Measurements from ENCODE around the gene C8A.

Gene C8A

GRCh38 chr1:56931211-56931610, 76.6 kb downstream of the C8A start:
- H3K4me3 ChIP-seq (ENCODE audit: low read length) = no peak overlapping the region
- H3K9me3 ChIP-seq (replicated peaks; ENCODE audit: low read length) = no peaks in the 10 kb centered on the region
- no peak overlapping the region for H3K9ac ChIP-seq (ENCODE audit: low read depth, low read length)
- no peaks in the 10 kb centered on the region for H3K36me3 ChIP-seq (ENCODE audit: insufficient read depth, low read length)
- H3K27me3 ChIP-seq (ENCODE audit: control insufficient read depth, insufficient read depth, low read length) = peaks cover 11% of the 10 kb centered on the region
- no peaks in the 10 kb centered on the region for H3K4me1 ChIP-seq (ENCODE audit: control insufficient read depth, insufficient read depth, low read length)
- no peak overlapping the region for H3K4me2 ChIP-seq (ENCODE audit: low read length)

DNA sequence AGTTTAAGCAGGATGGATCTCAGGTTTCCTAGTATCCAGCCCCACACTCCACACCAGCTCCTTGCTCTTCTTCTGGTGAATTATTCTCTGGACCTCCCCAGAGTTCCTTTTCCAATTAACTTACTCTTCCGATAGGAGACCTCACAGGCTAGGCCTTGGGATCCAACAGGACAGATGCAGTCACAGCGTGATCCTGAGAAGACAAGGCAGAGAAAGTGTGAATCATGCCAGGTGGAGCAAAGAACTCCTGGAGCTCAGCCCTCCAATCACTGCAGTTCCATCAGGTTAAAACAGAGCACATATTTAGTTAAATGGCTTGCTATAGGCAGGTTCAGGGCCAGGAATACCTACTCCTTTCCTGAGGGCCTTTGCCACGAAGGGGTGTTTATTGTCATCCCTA, 77.1 kb downstream of the C8A start:
- no peaks in the 10 kb centered on the region for H3K9me3 ChIP-seq (replicated peaks; ENCODE audit: low read length)
- H3K36me3 ChIP-seq (ENCODE audit: insufficient read depth, low read length) = no peaks in the 10 kb centered on the region
- peaks cover 11% of the 10 kb centered on the region for H3K27me3 ChIP-seq (ENCODE audit: control insufficient read depth, insufficient read depth, low read length)
- no peak overlapping the region for H3K4me2 ChIP-seq (ENCODE audit: low read length)
- no peaks in the 10 kb centered on the region for H3K4me1 ChIP-seq (ENCODE audit: control insufficient read depth, insufficient read depth, low read length)
- H3K4me3 ChIP-seq (ENCODE audit: low read length) = no peak overlapping the region
- H3K9ac ChIP-seq (ENCODE audit: low read depth, low read length) = no peak overlapping the region

GRCh38 chr1:56933161-56933560, 78.6 kb downstream of the C8A start:
- Histone ChIP-seq H3K9me3 (replicated peaks; ENCODE audit: low read length) (no peaks in the 10 kb centered on the region), H3K4me2 (ENCODE audit: low read length) (no peak overlapping the region), H3K4me1 (ENCODE audit: control insufficient read depth, insufficient read depth, low read length) (no peaks in the 10 kb centered on the region)

GRCh38 chr1:56933606-56934005, 79.0 kb downstream of the C8A start:
- Histone ChIP-seq H3K27me3 (ENCODE audit: control insufficient read depth, insufficient read depth, low read length) (peaks cover 11% of the 10 kb centered on the region), H3K4me2 (ENCODE audit: low read length) (no peak overlapping the region), H3K9me3 (replicated peaks; ENCODE audit: low read length) (no peaks in the 10 kb centered on the region), H3K4me3 (ENCODE audit: low read length) (no peak overlapping the region), H3K9ac (ENCODE audit: low read depth, low read length) (no peak overlapping the region), H3K36me3 (ENCODE audit: insufficient read depth, low read length) (no peaks in the 10 kb centered on the region), H3K4me1 (ENCODE audit: control insufficient read depth, insufficient read depth, low read length) (no peaks in the 10 kb centered on the region)

More at GRCh38 chr1:56933161-56933560, 78.6 kb downstream of the C8A start:
- Histone ChIP-seq H3K36me3 (ENCODE audit: insufficient read depth, low read length) (no peaks in the 10 kb centered on the region), H3K27me3 (ENCODE audit: control insufficient read depth, insufficient read depth, low read length) (peaks cover 11% of the 10 kb centered on the region), H3K9ac (ENCODE audit: low read depth, low read length) (no peak overlapping the region), H3K4me3 (ENCODE audit: low read length) (no peak overlapping the region)

DNA sequence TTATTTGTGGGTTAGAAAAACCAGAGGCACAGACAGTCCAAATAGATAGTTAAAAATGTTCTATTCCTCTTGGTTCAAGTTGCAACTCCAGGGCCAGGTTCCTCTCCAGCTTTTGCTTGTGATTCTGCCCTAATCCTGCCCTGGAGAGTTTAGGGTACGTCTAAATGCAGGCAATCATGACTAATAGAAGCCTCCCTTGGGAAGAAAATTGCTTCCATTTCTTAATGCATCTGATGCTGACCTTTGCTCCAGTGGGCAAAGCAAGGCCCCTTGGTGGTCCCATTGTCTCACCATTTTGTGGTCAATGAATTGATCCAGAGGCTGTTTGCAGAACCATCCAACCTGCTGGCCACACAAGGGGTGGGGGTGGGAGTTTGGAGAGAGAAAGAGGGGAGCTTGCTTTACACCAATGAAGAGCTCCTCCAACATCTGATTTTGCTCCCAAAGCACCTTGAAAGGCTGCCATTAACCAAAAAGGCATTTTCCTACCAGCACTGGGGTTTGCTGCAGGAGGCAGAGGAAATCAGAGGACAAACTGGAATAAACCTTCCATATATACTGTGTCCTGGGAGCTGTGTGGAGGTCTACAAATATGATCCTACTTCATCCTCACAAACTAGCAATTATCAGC, 79.9 kb downstream of the C8A start:
- no peak overlapping the region for H3K9ac ChIP-seq (ENCODE audit: low read depth, low read length)
- no peaks in the 10 kb centered on the region for H3K36me3 ChIP-seq (ENCODE audit: insufficient read depth, low read length)
- peaks cover 11% of the 10 kb centered on the region for H3K27me3 ChIP-seq (ENCODE audit: control insufficient read depth, insufficient read depth, low read length)
- H3K4me2 ChIP-seq (ENCODE audit: low read length) = no peak overlapping the region
- H3K4me1 ChIP-seq (ENCODE audit: control insufficient read depth, insufficient read depth, low read length) = no peaks in the 10 kb centered on the region
- no peaks in the 10 kb centered on the region for H3K9me3 ChIP-seq (replicated peaks; ENCODE audit: low read length)
- no peak overlapping the region for H3K4me3 ChIP-seq (ENCODE audit: low read length)

DNA sequence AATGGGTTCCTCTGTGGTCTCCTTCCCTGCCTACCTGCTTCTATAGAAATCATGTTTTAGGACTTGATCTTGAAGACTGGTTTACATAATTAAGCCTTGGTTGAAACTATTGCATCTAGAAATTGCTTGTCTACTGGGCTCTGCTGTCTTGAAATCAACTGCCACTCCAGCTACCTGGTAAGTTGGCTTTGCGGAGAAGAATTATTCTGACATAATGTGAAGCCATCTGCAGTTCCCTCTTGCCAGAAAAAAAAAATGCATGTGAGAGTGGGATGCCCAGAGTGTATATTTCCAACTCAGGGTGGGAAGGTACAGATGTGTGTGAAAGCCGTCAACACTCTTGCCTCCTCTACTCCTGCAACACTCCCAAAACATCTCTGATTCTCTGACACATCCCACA, 84.0 kb downstream of the C8A start:
- H3K9me3 ChIP-seq (replicated peaks; ENCODE audit: low read length) = no peaks in the 10 kb centered on the region
- no peak overlapping the region for H3K9ac ChIP-seq (ENCODE audit: low read depth, low read length)
- peaks cover 7% of the 10 kb centered on the region for H3K27me3 ChIP-seq (ENCODE audit: control insufficient read depth, insufficient read depth, low read length)
- no peaks in the 10 kb centered on the region for H3K4me1 ChIP-seq (ENCODE audit: control insufficient read depth, insufficient read depth, low read length)
- no peaks in the 10 kb centered on the region for H3K36me3 ChIP-seq (ENCODE audit: insufficient read depth, low read length)
- H3K4me3 ChIP-seq (ENCODE audit: low read length) = no peak overlapping the region
- no peak overlapping the region for H3K4me2 ChIP-seq (ENCODE audit: low read length)

DNA sequence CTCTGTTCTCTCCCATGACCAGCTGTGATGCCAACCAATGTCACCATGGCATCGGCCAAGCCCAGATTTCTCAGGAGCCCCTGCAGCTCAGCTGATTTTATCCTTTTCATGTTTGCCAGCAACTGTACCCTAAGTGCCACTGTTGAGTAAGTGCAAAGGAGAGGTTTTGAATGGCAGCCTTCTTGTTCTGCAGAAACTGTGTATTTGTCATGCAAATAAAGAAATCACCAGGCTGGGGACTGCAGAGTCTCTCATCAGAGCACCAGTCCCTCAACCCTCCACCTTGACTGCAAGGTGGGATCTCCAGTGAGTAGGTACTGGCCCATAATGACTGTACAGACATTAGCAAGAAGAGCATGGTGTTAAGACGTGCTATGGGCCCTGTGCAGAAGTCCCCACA, 84.6 kb downstream of the C8A start:
- Histone ChIP-seq H3K4me2 (ENCODE audit: low read length) (no peak overlapping the region), H3K4me3 (ENCODE audit: low read length) (no peak overlapping the region), H3K36me3 (ENCODE audit: insufficient read depth, low read length) (no peaks in the 10 kb centered on the region), H3K9me3 (replicated peaks; ENCODE audit: low read length) (no peaks in the 10 kb centered on the region), H3K27me3 (ENCODE audit: control insufficient read depth, insufficient read depth, low read length) (peaks cover 2% of the 10 kb centered on the region), H3K4me1 (ENCODE audit: control insufficient read depth, insufficient read depth, low read length) (no peaks in the 10 kb centered on the region), H3K9ac (ENCODE audit: low read depth, low read length) (no peak overlapping the region)

- no peaks in the 10 kb centered on the region for H3K9me3 ChIP-seq (replicated peaks; ENCODE audit: low read length)
- no peak overlapping the region for H3K4me2 ChIP-seq (ENCODE audit: low read length)
- no peaks in the 10 kb centered on the region for H3K4me1 ChIP-seq (ENCODE audit: control insufficient read depth, insufficient read depth, low read length)
- no peaks in the 10 kb centered on the region for H3K36me3 ChIP-seq (ENCODE audit: insufficient read depth, low read length)
- no peaks in the 10 kb centered on the region for H3K27me3 ChIP-seq (ENCODE audit: control insufficient read depth, insufficient read depth, low read length)
- H3K4me3 ChIP-seq (ENCODE audit: low read length) = no peak overlapping the region
- no peak overlapping the region for H3K9ac ChIP-seq (ENCODE audit: low read depth, low read length)
Observed at GRCh38 chr1:56940039-56940438, 85.4 kb downstream of the C8A start.

GRCh38 chr1:56948403-56949023, 93.9 kb downstream of the C8A start:
- no peaks in the 10 kb centered on the region for H3K9me3 ChIP-seq (replicated peaks; ENCODE audit: low read length)
- H3K9ac ChIP-seq (ENCODE audit: low read depth, low read length) = no peak overlapping the region
- no peak overlapping the region for H3K4me3 ChIP-seq (ENCODE audit: low read length)
- H3K4me2 ChIP-seq (ENCODE audit: low read length) = no peak overlapping the region
- no peaks in the 10 kb centered on the region for H3K36me3 ChIP-seq (ENCODE audit: insufficient read depth, low read length)
- no peaks in the 10 kb centered on the region for H3K4me1 ChIP-seq (ENCODE audit: control insufficient read depth, insufficient read depth, low read length)
- H3K27me3 ChIP-seq (ENCODE audit: control insufficient read depth, insufficient read depth, low read length) = no peaks in the 10 kb centered on the region

DNA sequence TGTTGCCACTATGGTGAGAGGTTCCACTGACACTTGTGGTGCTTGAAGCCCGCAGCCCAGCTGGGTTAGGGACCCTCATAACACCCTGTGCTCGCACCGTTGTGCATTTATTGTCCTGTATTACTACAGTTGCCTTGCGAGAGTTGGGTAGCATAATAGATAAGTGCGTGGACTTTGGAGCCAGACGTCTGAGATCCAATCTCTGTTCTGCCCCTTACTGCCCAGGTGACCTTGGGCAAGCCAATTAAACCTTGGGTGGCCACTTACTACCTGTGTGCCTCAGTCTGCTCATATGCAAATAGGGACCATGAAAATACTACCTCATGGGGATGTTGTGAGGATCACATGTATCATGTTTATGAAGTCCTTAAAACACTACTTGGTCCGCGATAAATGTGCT, 97.9 kb downstream of the C8A start:
- no peaks in the 10 kb centered on the region for H3K36me3 ChIP-seq (ENCODE audit: insufficient read depth, low read length)
- H3K4me1 ChIP-seq (ENCODE audit: control insufficient read depth, insufficient read depth, low read length) = no peaks in the 10 kb centered on the region
- H3K9me3 ChIP-seq (replicated peaks; ENCODE audit: low read length) = no peaks in the 10 kb centered on the region
- no peaks in the 10 kb centered on the region for H3K27me3 ChIP-seq (ENCODE audit: control insufficient read depth, insufficient read depth, low read length)
- no peak overlapping the region for H3K4me2 ChIP-seq (ENCODE audit: low read length)
- H3K9ac ChIP-seq (ENCODE audit: low read depth, low read length) = no peak overlapping the region
- H3K4me3 ChIP-seq (ENCODE audit: low read length) = no peak overlapping the region

GRCh38 chr1:56953386-56953785, 98.8 kb downstream of the C8A start:
- Histone ChIP-seq H3K9me3 (replicated peaks; ENCODE audit: low read length) (no peaks in the 10 kb centered on the region), H3K4me1 (ENCODE audit: control insufficient read depth, insufficient read depth, low read length) (no peaks in the 10 kb centered on the region), H3K4me2 (ENCODE audit: low read length) (no peak overlapping the region), H3K36me3 (ENCODE audit: insufficient read depth, low read length) (no peaks in the 10 kb centered on the region), H3K4me3 (ENCODE audit: low read length) (no peak overlapping the region), H3K9ac (ENCODE audit: low read depth, low read length) (no peak overlapping the region), H3K27me3 (ENCODE audit: control insufficient read depth, insufficient read depth, low read length) (no peaks in the 10 kb centered on the region)

DNA sequence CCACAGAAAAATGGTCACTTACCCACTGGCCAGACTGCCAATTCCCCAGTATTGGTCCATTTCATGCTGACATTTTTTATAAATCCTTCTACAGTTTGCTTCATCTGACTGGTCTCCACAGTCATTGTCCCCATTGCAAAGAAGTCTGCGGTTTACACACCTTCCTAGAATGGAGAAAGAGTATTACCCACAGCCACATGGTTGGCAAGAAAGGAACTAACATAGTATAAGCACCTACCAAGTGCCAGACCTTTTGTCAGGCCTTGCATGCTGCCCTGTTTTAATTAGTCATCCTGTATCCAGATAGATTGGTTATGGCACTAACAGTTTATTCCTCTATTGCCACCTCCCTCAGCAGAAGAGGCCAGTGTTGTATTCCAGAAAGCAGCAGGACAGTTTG, 100.1 kb downstream of the C8A start:
- no peaks in the 10 kb centered on the region for H3K4me1 ChIP-seq (ENCODE audit: control insufficient read depth, insufficient read depth, low read length)
- no peak overlapping the region for H3K4me3 ChIP-seq (ENCODE audit: low read length)
- H3K36me3 ChIP-seq (ENCODE audit: insufficient read depth, low read length) = no peaks in the 10 kb centered on the region
- H3K9ac ChIP-seq (ENCODE audit: low read depth, low read length) = no peak overlapping the region
- no peaks in the 10 kb centered on the region for H3K27me3 ChIP-seq (ENCODE audit: control insufficient read depth, insufficient read depth, low read length)
- no peak overlapping the region for H3K4me2 ChIP-seq (ENCODE audit: low read length)
- no peaks in the 10 kb centered on the region for H3K9me3 ChIP-seq (replicated peaks; ENCODE audit: low read length)
